Fibroblast of mammary gland (primary cell): Measurements from ENCODE around the gene ARHGAP15.

Experiments
- DNase-seq: peaks from one replicate; pipeline ENCODE4 v3.0.0-alpha.2; 2010; ENCODE audit warnings: low read depth
- H3K4me3 ChIP-seq: 2 replicates; pipeline ENCODE4 v1.5.1; 2011; ENCODE audit warnings: low read depth, mild to moderate bottlenecking, low read length, moderate library complexity; ENCODE audit not compliant: control insufficient read depth
- CTCF ChIP-seq: conservative IDR thresholded peaks from 2 replicates; pipeline ENCODE4 v1.5.1; 2011; ENCODE audit warnings: low read depth, low read length, inconsistent platforms; ENCODE audit not compliant: control insufficient read depth, insufficient read depth

ARHGAP15 gene

GRCh38 chr2:143192106-143192505 lies 62.9 kb downstream of the ARHGAP15 start:
- DNase-seq, result no peak
- no peak overlapping the region for H3K4me3 ChIP-seq

GRCh38 chr2:143192716-143193115 lies 63.5 kb downstream of the ARHGAP15 start:
- no peak for DNase-seq

More at GRCh38 chr2:143192106-143192505, 62.9 kb downstream of the ARHGAP15 start:
- TF ChIP-seq CTCF, result no peak

GRCh38 chr2:143193121-143193520 lies 63.9 kb downstream of the ARHGAP15 start:
- TF ChIP-seq CTCF, result no peak
- no peak overlapping the region for H3K4me3 ChIP-seq
- DNase-seq, result no peak

More at GRCh38 chr2:143192716-143193115, 63.5 kb downstream of the ARHGAP15 start:
- no peak for TF ChIP-seq CTCF
- no peak overlapping the region for H3K4me3 ChIP-seq

GRCh38 chr2:143195511-143195910 lies 66.3 kb downstream of the ARHGAP15 start:
- H3K4me3 ChIP-seq, result no peak overlapping the region
- no peak for TF ChIP-seq CTCF
- DNase-seq, result no peak

GRCh38 chr2:143204062-143204461 lies 74.8 kb downstream of the ARHGAP15 start:
- no peak for TF ChIP-seq CTCF
- no peak overlapping the region for H3K4me3 ChIP-seq
- DNase-seq, result no peak

- DNase-seq, result peak; percentile 11
- peak; percentile 36 for TF ChIP-seq CTCF
- H3K4me3 ChIP-seq, result no peak overlapping the region
These were observed 76.0 kb downstream of the ARHGAP15 start for GRCh38 chr2:143205106-143205764.
